GM23248 (cell line): ENCODE data around the gene FAM131B.

ENCODE experiments used
- EZH2 ChIP-seq: fragments of 200-600 bp; sonication (generic); IDR thresholded peaks from 2 replicates; pipeline ENCODE4 v1.6.1; 2018; ENCODE audit warnings: antibody characterized with exemption, mild to moderate bottlenecking; ENCODE audit not compliant: insufficient read depth, poor library complexity, severe bottlenecking
- EZH2phosphoT487 ChIP-seq: fragments of 200-600 bp; sonication (generic); IDR thresholded peaks from 2 replicates; pipeline ENCODE4 v1.6.1; 2018; ENCODE audit warnings: antibody characterized with exemption, moderate library complexity, mild to moderate bottlenecking, low read depth; ENCODE audit not compliant: insufficient read depth

- TF ChIP-seq EZH2phosphoT487 (no peak), EZH2 (no peak)
These were observed 58.8 kb downstream of the FAM131B start for GRCh38 chr7:143303733-143304132.
